HepG2 (cell line): Measurements from ENCODE around the gene YPEL4. TPM values are rescaled to one million over a fixed set of nuclear protein-coding genes. Genes with fewer than 3 reads are reported as not detected.
A peak's percentile ranks its signal among the peaks of the same experiment; 100 is the strongest.

Experiments
- AKAP8 ChIP-seq: sonication (generic); formaldehyde crosslinking; IDR thresholded peaks from 2 replicates; pipeline ENCODE4 v1.5.1; 2020; ENCODE audit warnings: mild to moderate bottlenecking, missing genetic modification reagents
- ARNT ChIP-seq: fragments of 450-650 bp; IDR thresholded peaks from 2 replicates; pipeline ENCODE4 v1.6.1; 2017
- CEBPZ ChIP-seq: IDR thresholded peaks from 2 replicates; pipeline ENCODE4 v1.6.1; 2012; ENCODE audit warnings: low read length, improper control_type of control experiment
- CENPT ChIP-seq: sonication (generic); formaldehyde crosslinking; IDR thresholded peaks from 2 replicates; pipeline ENCODE4 v1.8.0; 2022; ENCODE audit warnings: low read depth, mild to moderate bottlenecking, moderate library complexity, missing genetic modification reagents
- CTCF ChIP-seq: sonication (generic); formaldehyde crosslinking; IDR thresholded peaks from 2 replicates; pipeline ENCODE4 v1.5.0; 2020; ENCODE audit warnings: mild to moderate bottlenecking, missing genetic modification reagents, moderate library complexity
- FOXK2 ChIP-seq: fragments of 450-650 bp; IDR thresholded peaks from 2 replicates; pipeline ENCODE4 v1.6.1; 2016
- NFATC3 ChIP-seq: sonication (generic); formaldehyde crosslinking; IDR thresholded peaks from 2 replicates; pipeline ENCODE4 v1.5.1; 2020; ENCODE audit warnings: mild to moderate bottlenecking, missing genetic modification reagents
- PHF21A ChIP-seq: sonication (generic); formaldehyde crosslinking; IDR thresholded peaks from 2 replicates; pipeline ENCODE4 v1.5.0; 2020; ENCODE audit warnings: mild to moderate bottlenecking, missing genetic modification reagents
- ZBTB26 ChIP-seq: IDR thresholded peaks from 2 replicates; pipeline ENCODE4 v1.6.1; 2016; ENCODE audit warnings: missing compliant biosample characterization, missing genetic modification reagents, borderline replicate concordance
- ZNF12 ChIP-seq: sonication (generic); formaldehyde crosslinking; IDR thresholded peaks from 2 replicates; pipeline ENCODE4 v1.5.0; 2020; ENCODE audit warnings: missing genetic modification reagents
- ZNF18 ChIP-seq: sonication (generic); formaldehyde crosslinking; IDR thresholded peaks from 2 replicates; pipeline ENCODE4 v1.8.0; 2022; ENCODE audit warnings: mild to moderate bottlenecking, missing genetic modification reagents; ENCODE audit not compliant: insufficient replicate concordance
- ZNF292 ChIP-seq: sonication (generic); formaldehyde crosslinking; IDR thresholded peaks from 2 replicates; pipeline ENCODE4 v1.8.1; 2022; ENCODE audit warnings: mild to moderate bottlenecking, low read depth, missing genetic modification reagents, borderline replicate concordance
- ZNF296 ChIP-seq: sonication (generic); formaldehyde crosslinking; conservative IDR thresholded peaks from 2 replicates; pipeline ENCODE4 v1.5.0; 2020; ENCODE audit warnings: mild to moderate bottlenecking, missing genetic modification reagents
- ZNF331 ChIP-seq: sonication (generic); formaldehyde crosslinking; IDR thresholded peaks from 2 replicates; pipeline ENCODE4 v1.4.0; 2020; ENCODE audit warnings: missing genetic modification reagents
- ZNF546 ChIP-seq: sonication (generic); formaldehyde crosslinking; conservative IDR thresholded peaks from 2 replicates; pipeline ENCODE4 v1.8.1; 2023; ENCODE audit warnings: mild to moderate bottlenecking, missing genetic modification reagents
- ZNF597 ChIP-seq: sonication (generic); formaldehyde crosslinking; IDR thresholded peaks from 2 replicates; pipeline ENCODE4 v1.5.0; 2020; ENCODE audit warnings: missing genetic modification reagents
- ZNF720 ChIP-seq: sonication (generic); formaldehyde crosslinking; IDR thresholded peaks from 2 replicates; pipeline ENCODE4 v1.4.0; 2020; ENCODE audit warnings: missing genetic modification reagents
- ZNF75D ChIP-seq: sonication (generic); formaldehyde crosslinking; IDR thresholded peaks from 2 replicates; pipeline ENCODE4 v1.8.1; 2023; ENCODE audit warnings: missing genetic modification reagents, mild to moderate bottlenecking, borderline replicate concordance
- ZNF792 ChIP-seq: IDR thresholded peaks from 2 replicates; pipeline ENCODE4 v1.6.1; 2016
- ZNF883 ChIP-seq: sonication (generic); formaldehyde crosslinking; IDR thresholded peaks from 2 replicates; pipeline ENCODE4 v1.5.1; 2020; ENCODE audit warnings: mild to moderate bottlenecking, missing genetic modification reagents; ENCODE audit errors: not compliant biosample characterization
- polyA plus RNA-seq, 8 experiments: library from polyadenylated mRNA; depleted of rRNA in 3 of 8; stranded (reverse) in 7 of 8; unstranded in 1 of 8; fragments of >200 nt; fragmentation: Illumina TruSeq in 4 of 8; extraction: Trizol in 4 of 8; gene quantifications; 2 replicates each; pipeline versions ENCODE4 v1.2.1 to v1.2.3, GENCODE V29; 2011 to 2016; ENCODE audit warnings: low read depth in 4 of 8, missing spikeins in 1 of 8, mixed read lengths in 1 of 8; ENCODE audit not compliant: insufficient read depth in 1 of 8
- total RNA-seq, 5 experiments: library from RNA; depleted of rRNA; stranded (reverse); fragments of >200 nt; fragmentation: Illumina TruSeq; extraction: Trizol; gene quantifications; 2 replicates each; pipeline ENCODE4 v1.2.3, GENCODE V29; 2016; ENCODE audit warnings: low read depth in 1 of 5

Gene YPEL4
- total and polyA plus RNA-seq, 2 of the 13 experiments (the other 11 are each of a cell fraction or from before 2014, with no cell fraction given): 0.04 TPM; not detected in 1

- TF ChIP-seq ZNF597 (CRISPR knock-in tag) (no peak), ZNF296 (no peak), ZNF720 (no peak), ZNF883 (CRISPR knock-in tag) (peak; percentile 85), ZNF75D (CRISPR knock-in tag) (no peak), FOXK2 (no peak), ZNF18 (CRISPR knock-in tag) (no peak), ZBTB26 (no peak), ZNF546 (CRISPR knock-in tag) (no peak; the same call in 1 of the 2 replicates), PHF21A (CRISPR knock-in tag) (peak; percentile 85), AKAP8 (no peak), NFATC3 (CRISPR knock-in tag) (no peak), ZNF792 (0 out of 2 replicates have a peak, but pooled peaks have one; percentile 19), CEBPZ (no peak), ZNF331 (CRISPR knock-in tag) (0 out of 2 replicates have a peak, but pooled peaks have one; percentile 9), ARNT (no peak), ZNF292 (CRISPR knock-in tag) (no peak), CENPT (peak; percentile 84), ZNF12 (CRISPR knock-in tag) (peak; percentile 45; the same call in 1 of the 2 replicates), CTCF (CRISPR knock-in tag) (peak; percentile 57; the same call in 1 of the 2 replicates)
Observed at GRCh38 chr11:57667736-57668433, 18.2 kb upstream of the YPEL4 start, which contains the start of gene ZDHHC5 (continued).
